Tibial artery (tissue), 4 donors: ENCODE results near the gene COL21A1.
A peak's percentile ranks its signal among the peaks of the same experiment; 100 is the strongest.

Source experiments
- DNase-seq, 2 donors: peaks; one replicate each; pipeline ENCODE4 v3.0.0-alpha.2; 2019
- H3K27ac ChIP-seq, 2 donors: fragments of 200-600 bp; sonication (generic) in 1 of 2; 1 replicate in 1 of 2; 2 replicates in 1 of 2; pipeline ENCODE4 v1.5.1; 2018 to 2019; ENCODE audit warnings: mild to moderate bottlenecking in 1 of 2
- H3K27me3 ChIP-seq, 2 donors: fragments of 200-600 bp; sonication (generic) in 1 of 2; one replicate each; pipeline versions ENCODE4 v1.5.1 to v1.6.0; 2016 to 2019
- H3K36me3 ChIP-seq, 3 donors: fragments of 200-600 bp; sonication (generic) in 2 of 3; one replicate each; pipeline ENCODE4 v1.5.1; 2016 to 2019; ENCODE audit warnings: mild to moderate bottlenecking in 2 of 3
- H3K4me1 ChIP-seq, 4 donors: fragments of 200-600 bp; sonication (generic) in 2 of 4; 1 replicate in 3 of 4; 2 replicates in 1 of 4; pipeline ENCODE4 v1.5.1; 2016 to 2019
- H3K4me3 ChIP-seq, 2 donors: fragments of 200-600 bp; sonication (generic) in 1 of 2; 1 replicate in 1 of 2; 2 replicates in 1 of 2; pipeline ENCODE4 v1.5.1; 2018 to 2019; ENCODE audit warnings: mild to moderate bottlenecking in 2 of 2
- H3K9me3 ChIP-seq, 3 donors: fragments of 200-600 bp; sonication (generic) in 1 of 3; one replicate each; pipeline ENCODE4 v1.5.1; 2016 to 2019
- intact Hi-C: fragments of 100-400 bp; cut with DNase I; formaldehyde crosslinking; loops from one replicate; pipeline ENCODE4 v1.15.0; 2023; ENCODE audit warnings: low total_unique reads
- TF ChIP-seq, protein P1 (sequence below), 2 experiments: fragments of 200-600 bp in 1 of 2; fragments of 450-650 bp in 1 of 2; IDR thresholded peaks; one replicate each; pipeline ENCODE4 v1.5.1; 2017 to 2019; ENCODE audit warnings: antibody characterized with exemption in 2 of 2, mild to moderate bottlenecking in 1 of 2, moderate library complexity in 1 of 2

Gene COL21A1

DNA sequence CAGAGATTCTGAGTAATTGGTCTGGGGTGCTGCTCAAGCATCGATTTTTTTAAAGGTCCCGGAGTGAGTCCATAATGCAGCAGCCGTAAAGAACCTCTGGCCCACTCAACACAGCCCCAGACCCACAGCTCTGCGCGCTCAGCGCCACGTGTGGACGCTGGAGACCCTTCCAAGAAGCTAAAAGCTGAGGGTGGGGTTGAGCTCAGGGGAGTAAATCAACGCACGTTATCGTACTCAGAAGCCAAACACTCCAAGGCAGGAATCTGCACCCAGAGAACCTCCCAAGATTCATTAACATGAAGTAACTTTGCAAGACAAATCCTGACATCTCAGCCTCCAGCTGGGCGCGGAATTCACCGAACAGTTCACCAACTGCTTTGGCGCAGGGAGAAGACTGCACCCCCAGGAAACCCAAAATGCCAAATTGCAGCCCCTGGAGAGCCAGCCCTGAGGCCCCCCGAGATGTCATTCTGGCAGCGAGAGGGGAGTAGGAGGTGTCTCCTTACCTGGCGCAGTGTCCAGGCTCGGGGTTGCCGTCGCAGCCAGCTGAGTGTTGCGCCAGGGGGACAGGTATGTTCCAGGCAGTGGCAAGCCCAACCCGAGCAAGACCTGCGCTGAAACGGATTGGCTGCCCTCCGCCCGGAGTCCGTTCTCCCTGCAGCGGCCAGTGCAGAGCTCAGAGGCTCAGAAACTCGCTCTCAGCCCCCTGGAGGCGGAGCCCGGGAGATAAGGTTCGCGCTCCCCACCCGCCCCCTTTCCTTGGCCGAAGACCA, at the start of gene COL21A1:
Gene COL21A1 (minus strand): TSS at position 700 of the 773 bp plus-strand sequence. CDS start 64,962 bp downstream, outside the sequence.
- no peaks in the 10 kb centered on the region for H3K9me3 ChIP-seq
- intact Hi-C loops: no loop called here
- peaks cover 0 to 26% (median 6%) of the 10 kb centered on the region in 4 donors for H3K4me1 ChIP-seq
- TF ChIP-seq, protein P1, sequence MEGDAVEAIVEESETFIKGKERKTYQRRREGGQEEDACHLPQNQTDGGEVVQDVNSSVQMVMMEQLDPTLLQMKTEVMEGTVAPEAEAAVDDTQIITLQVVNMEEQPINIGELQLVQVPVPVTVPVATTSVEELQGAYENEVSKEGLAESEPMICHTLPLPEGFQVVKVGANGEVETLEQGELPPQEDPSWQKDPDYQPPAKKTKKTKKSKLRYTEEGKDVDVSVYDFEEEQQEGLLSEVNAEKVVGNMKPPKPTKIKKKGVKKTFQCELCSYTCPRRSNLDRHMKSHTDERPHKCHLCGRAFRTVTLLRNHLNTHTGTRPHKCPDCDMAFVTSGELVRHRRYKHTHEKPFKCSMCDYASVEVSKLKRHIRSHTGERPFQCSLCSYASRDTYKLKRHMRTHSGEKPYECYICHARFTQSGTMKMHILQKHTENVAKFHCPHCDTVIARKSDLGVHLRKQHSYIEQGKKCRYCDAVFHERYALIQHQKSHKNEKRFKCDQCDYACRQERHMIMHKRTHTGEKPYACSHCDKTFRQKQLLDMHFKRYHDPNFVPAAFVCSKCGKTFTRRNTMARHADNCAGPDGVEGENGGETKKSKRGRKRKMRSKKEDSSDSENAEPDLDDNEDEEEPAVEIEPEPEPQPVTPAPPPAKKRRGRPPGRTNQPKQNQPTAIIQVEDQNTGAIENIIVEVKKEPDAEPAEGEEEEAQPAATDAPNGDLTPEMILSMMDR (IDR thresholded peaks at IDR 0.05): peak; percentile 26 to 36
- H3K27me3 ChIP-seq: no peaks in the 10 kb centered on the region
- peak; percentile 39 to 82 for DNase-seq
- peak within 1 kb of the TSS; percentile 58 to 66 for H3K27ac ChIP-seq
- H3K36me3 ChIP-seq: no peaks in the 10 kb centered on the region
- H3K4me3 ChIP-seq: peak within 1 kb of the TSS; percentile 50 to 54

DNA sequence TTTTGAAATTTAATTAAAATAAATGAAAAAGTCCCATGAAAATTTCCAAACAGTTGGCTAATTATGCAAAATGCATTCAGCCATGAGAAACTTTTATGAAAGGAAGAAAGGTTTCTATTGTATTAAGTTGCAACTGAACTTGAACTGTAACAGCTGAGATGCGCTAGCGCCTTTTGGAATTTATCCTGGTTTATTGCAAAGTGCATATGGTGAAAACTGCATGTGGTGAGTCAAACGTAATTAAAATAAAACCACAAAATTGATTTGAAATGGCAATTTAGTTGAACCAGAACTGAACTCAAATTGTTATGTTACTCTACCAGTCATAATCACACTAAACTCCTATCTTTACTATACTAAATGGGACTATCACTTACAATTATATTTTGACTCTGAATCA, 46.4 kb upstream of the COL21A1 start:
- no peak for DNase-seq
- no peaks in the 10 kb centered on the region for H3K9me3 ChIP-seq
- intact Hi-C loops: loop anchor here (5.0 kb wide), 1 partner anchor 311 kb away; no protein-coding TSS in a partner anchor
- no peak overlapping the region for H3K27ac ChIP-seq
- TF ChIP-seq, protein P1 (IDR thresholded peaks at IDR 0.05): no peak
- H3K4me1 ChIP-seq: peaks cover 0 to 20% (median 0%) of the 10 kb centered on the region in 4 donors
- no peaks in the 10 kb centered on the region for H3K36me3 ChIP-seq
- no peak overlapping the region for H3K4me3 ChIP-seq
- no peaks in the 10 kb centered on the region for H3K27me3 ChIP-seq

DNA sequence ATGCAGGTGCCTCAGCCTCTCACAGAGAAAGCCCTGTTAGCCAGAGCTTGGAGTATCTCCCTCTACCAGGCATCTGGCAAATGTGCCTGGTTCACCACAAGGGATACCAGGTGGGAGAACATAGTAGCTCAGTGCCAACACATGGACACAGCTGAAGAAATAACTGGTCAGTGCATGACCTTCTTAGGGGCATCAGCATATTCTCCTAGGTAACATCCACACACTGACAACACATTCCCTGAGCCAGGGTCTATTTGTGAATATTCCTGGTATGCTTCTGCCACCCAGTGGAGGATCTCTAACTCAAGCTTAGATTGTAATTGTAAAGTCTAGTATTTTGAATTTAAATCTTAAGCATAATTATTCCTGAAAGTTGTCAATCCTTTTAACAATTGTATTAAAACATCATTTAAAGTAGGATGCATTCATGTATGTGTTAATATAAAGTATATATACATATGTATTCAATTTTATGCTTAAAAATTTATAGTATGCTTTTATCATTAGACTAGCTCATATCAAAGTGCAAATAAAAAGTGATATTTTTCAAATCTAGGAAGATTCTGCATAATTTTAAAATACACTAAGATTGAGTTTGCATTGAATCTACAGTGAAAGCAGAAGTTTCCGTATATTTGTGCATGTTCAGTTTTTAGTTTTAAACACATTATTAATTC, 45.3 kb upstream of the COL21A1 start:
- Histone ChIP-seq H3K4me3 (no peak overlapping the region), H3K27me3 (no peaks in the 10 kb centered on the region), H3K36me3 (no peaks in the 10 kb centered on the region), H3K27ac (no peak overlapping the region), H3K9me3 (no peaks in the 10 kb centered on the region), H3K4me1 (peaks cover 0 to 9% (median 0%) of the 10 kb centered on the region in 4 donors)
- TF ChIP-seq, protein P1 (IDR thresholded peaks at IDR 0.05): peak; percentile 50 to 72
- no peak for DNase-seq
- intact Hi-C loops: loop anchor here (5.0 kb wide), 1 partner anchor 310 kb away; no protein-coding TSS in a partner anchor

DNA sequence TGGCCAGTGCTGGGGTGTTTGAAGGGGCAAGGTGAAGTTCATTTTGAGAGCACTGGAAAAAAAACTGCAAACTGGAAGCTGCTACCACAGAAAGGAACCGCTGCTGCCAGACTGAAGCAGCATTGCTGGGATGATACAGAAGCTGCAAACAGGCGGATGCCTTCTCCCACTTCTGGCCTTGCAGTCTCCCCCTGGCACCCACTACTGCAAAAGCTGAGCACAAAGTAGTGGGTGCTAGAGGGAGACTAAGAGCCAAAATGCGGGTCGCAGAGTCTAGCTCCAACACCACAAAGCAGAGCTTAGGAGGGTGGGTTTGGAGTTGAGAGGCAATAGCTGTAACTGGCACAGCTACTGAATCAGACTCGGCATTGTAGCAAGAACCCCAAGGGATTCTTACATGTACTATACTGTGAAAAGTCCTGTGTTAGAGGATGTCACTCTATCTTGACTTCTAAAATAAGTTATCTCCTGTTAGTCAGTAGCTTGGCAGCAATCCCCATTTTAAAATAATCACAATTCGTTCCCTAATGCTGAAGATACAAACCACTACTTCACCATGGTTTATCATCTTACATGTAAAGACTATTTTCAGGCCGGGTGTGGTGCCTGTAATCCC, 44.0 kb upstream of the COL21A1 start:
- Histone ChIP-seq H3K27ac (no peak overlapping the region), H3K36me3 (no peaks in the 10 kb centered on the region), H3K4me3 (no peak overlapping the region), H3K27me3 (no peaks in the 10 kb centered on the region), H3K4me1 (peaks cover 0 to 4% (median 0%) of the 10 kb centered on the region in 4 donors), H3K9me3 (no peaks in the 10 kb centered on the region)
- intact Hi-C loops: loop anchor here (5.0 kb wide), 1 partner anchor 309 kb away; no protein-coding TSS in a partner anchor
- TF ChIP-seq, protein P1 (IDR thresholded peaks at IDR 0.05): no peak
- no peak for DNase-seq

DNA sequence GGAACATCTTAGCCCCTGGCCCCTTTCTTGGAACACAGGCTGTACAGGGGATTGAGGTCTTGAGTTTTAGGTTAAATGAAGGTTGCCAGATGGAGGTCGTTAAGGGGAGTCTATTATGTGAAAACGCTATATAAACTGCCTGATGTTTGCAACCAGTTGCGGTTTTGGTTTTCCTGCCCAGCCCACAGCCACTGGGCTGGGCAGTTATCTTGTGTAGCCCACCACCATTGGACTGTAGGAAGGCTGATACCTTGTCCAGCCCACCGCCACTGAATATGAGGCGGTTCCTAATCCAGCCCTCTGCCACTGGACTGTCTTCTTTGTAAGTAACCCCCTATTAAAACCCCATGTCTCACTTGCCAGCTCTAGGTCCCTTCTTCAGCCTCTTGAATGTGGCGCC, 42.3 kb upstream of the COL21A1 start:
- TF ChIP-seq, protein P1 (IDR thresholded peaks at IDR 0.05): no peak
- no peak for DNase-seq
- H3K27me3 ChIP-seq: no peaks in the 10 kb centered on the region
- H3K4me3 ChIP-seq: no peak overlapping the region
- H3K36me3 ChIP-seq: no peaks in the 10 kb centered on the region
- intact Hi-C loops: loop anchor here (5.0 kb wide), 1 partner anchor 307 kb away; no protein-coding TSS in a partner anchor
- no peaks in the 10 kb centered on the region for H3K9me3 ChIP-seq
- H3K4me1 ChIP-seq: peaks cover 0 to 4% (median 0%) of the 10 kb centered on the region in 4 donors
- H3K27ac ChIP-seq: no peak overlapping the region
